ENCODE results near the gene TUBB2B.
"Not testable (repeated sequence)": the region's sequence is repeated elsewhere in the genome, so short reads cannot be mapped to it uniquely, and the experiment has no call there.

The TUBB2B gene

GRCh38 chr6:3209114-3210023 is 18.1 kb downstream of the TUBB2B start:
- peak; percentile 99 for DNase-seq

- no peak for DNase-seq
These were observed 18.7 kb downstream of the TUBB2B start for GRCh38 chr6:3208775-3209113.

- DNase-seq: no peak
These were observed 19.2 kb downstream of the TUBB2B start for GRCh38 chr6:3208098-3208774.

GRCh38 chr6:3206339-3207015 is 21.0 kb downstream of the TUBB2B start:
- no peak for DNase-seq

- DNase-seq: no peak
These were observed 21.5 kb downstream of the TUBB2B start for GRCh38 chr6:3205913-3206312.

- no peak for DNase-seq
These were observed 22.5 kb downstream of the TUBB2B start for GRCh38 chr6:3204921-3205320.

- no peak for DNase-seq
These were observed 24.3 kb downstream of the TUBB2B start for GRCh38 chr6:3202999-3203696.

GRCh38 chr6:3201388-3201787 is 26.1 kb downstream of the TUBB2B start:
- no peak for DNase-seq

- no peak for DNase-seq
These were observed 26.8 kb downstream of the TUBB2B start for GRCh38 chr6:3200682-3201081.

GRCh38 chr6:3199382-3199781 is 28.1 kb downstream of the TUBB2B start:
- no peak for DNase-seq

- not testable (repeated sequence) for DNase-seq
These were observed 29.7 kb downstream of the TUBB2B start for GRCh38 chr6:3197734-3198133.

GRCh38 chr6:3196770-3197169 is 30.7 kb downstream of the TUBB2B start:
- no peak for DNase-seq

GRCh38 chr6:3195695-3196497 is 31.6 kb downstream of the TUBB2B start:
- no peak for DNase-seq

- no peak for DNase-seq
These were observed 32.1 kb downstream of the TUBB2B start for GRCh38 chr6:3195420-3195694.

- DNase-seq: no peak
These were observed 32.7 kb downstream of the TUBB2B start for GRCh38 chr6:3194535-3195419.

GRCh38 chr6:3193102-3193849 is 34.2 kb downstream of the TUBB2B start:
- no peak for DNase-seq

GRCh38 chr6:3190779-3191178 is 36.7 kb downstream of the TUBB2B start:
- DNase-seq: no peak

GRCh38 chr6:3190056-3190455 is 37.4 kb downstream of the TUBB2B start:
- DNase-seq: no peak

GRCh38 chr6:3189192-3189591 is 38.3 kb downstream of the TUBB2B start:
- not testable (repeated sequence) for DNase-seq

- DNase-seq: no peak
These were observed 39.2 kb downstream of the TUBB2B start for GRCh38 chr6:3188262-3188661.

- DNase-seq: no peak
These were observed 40.5 kb downstream of the TUBB2B start for GRCh38 chr6:3186974-3187382.

Measured in NCI-H2029 (cell line).